Erythroblast (primary cell): ENCODE results near the gene PCCB.

Experiments used
- GATA1 ChIP-seq: IDR thresholded peaks from 2 replicates; pipeline ENCODE4 v1.6.1; 2011; ENCODE audit warnings: low read depth, mild to moderate bottlenecking, control low read depth, low read length, moderate library complexity
- POLR2A ChIP-seq: IDR thresholded peaks from 2 replicates; pipeline ENCODE4 v1.6.1; 2011; ENCODE audit warnings: mild to moderate bottlenecking, low read length

DNA sequence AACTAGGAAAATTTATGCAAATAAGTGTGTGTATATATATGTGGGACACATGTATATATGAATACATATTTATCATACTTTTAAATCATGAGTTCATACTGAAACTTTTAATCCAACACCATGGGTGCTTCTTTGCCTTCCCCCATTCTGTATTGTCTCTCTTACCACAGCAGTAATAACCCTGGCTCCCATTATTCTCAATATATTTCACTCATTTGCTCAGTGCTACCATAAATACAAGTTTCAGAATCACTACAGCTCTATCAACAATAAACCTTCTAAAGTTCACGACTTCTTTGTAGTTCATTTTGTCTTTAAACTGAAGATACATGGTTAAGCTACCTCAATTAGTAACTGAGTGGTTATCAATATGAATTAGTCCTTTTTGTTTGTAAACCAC, 82.2 kb downstream of the PCCB start:
- TF ChIP-seq POLR2A (no peak), GATA1 (no peak)
